ENCODE results near the gene MARK3. TPM values are rescaled to one million over a fixed set of nuclear protein-coding genes. Genes with fewer than 3 reads are reported as not detected.
A peak's percentile ranks its signal among the peaks of the same experiment; 100 is the strongest.

The MARK3 gene
- total RNA-seq, 1 experiment from 2014 or later = 61.9 TPM

- DNase-seq (ENCODE audit: low read depth) = no peak
Observed at GRCh38 chr14:103547455-103547940, 162.3 kb downstream of the MARK3 start.

- DNase-seq (ENCODE audit: low read depth) = no peak
Observed at GRCh38 chr14:103547941-103548462, 162.8 kb downstream of the MARK3 start.

GRCh38 chr14:103548463-103549351 lies 163.5 kb downstream of the MARK3 start:
- DNase-seq (ENCODE audit: low read depth) = no peak

- no peak for DNase-seq (ENCODE audit: low read depth)
Observed at GRCh38 chr14:103549361-103550311, 164.4 kb downstream of the MARK3 start.

- no peak for DNase-seq (ENCODE audit: low read depth)
Observed at GRCh38 chr14:103550451-103551337, 165.5 kb downstream of the MARK3 start.

GRCh38 chr14:103551338-103551762 lies 166.1 kb downstream of the MARK3 start:
- no peak for DNase-seq (ENCODE audit: low read depth)

- DNase-seq (ENCODE audit: low read depth) = peak; percentile 58
Observed at GRCh38 chr14:103552011-103552845, 167.0 kb downstream of the MARK3 start.

GRCh38 chr14:103552846-103553210 lies 167.6 kb downstream of the MARK3 start:
- no peak for DNase-seq (ENCODE audit: low read depth)

Other genes with a start within 250 kb of the MARK3 start
- gene EIF5, start 51.2 kb upstream of the MARK3 start, total RNA-seq (2014; rRNA removed; shearing (Covaris generic)) = 103 and 123 TPM in 2 replicates
- gene CKB, start 137.4 kb downstream of the MARK3 start, total RNA-seq (2014; rRNA removed; shearing (Covaris generic)) = 8.8 and 18.3 TPM in 2 replicates
- gene TRMT61A, start 143.8 kb downstream of the MARK3 start, total RNA-seq (2014; rRNA removed; shearing (Covaris generic)) = 3.8 and 5.3 TPM in 2 replicates
- gene BAG5, start 177.2 kb downstream of the MARK3 start, total RNA-seq (2014; rRNA removed; shearing (Covaris generic)) = 16.0 and 17.9 TPM in 2 replicates
- gene COA8, start 177.5 kb downstream of the MARK3 start, total RNA-seq (2014; rRNA removed; shearing (Covaris generic)) = 28.4 and 48.0 TPM in 2 replicates
- 89.5 and 118 TPM in 2 replicates for gene KLC1, start 243.8 kb downstream of the MARK3 start, total RNA-seq (2014; rRNA removed; shearing (Covaris generic))